LNCAP (cell line): Measurements from ENCODE around the gene PDZD8.

ENCODE experiments used
- CTCF ChIP-seq: fragments of 450-650 bp; IDR thresholded peaks from 2 replicates; pipeline ENCODE4 v1.5.1; 2017; ENCODE audit warnings: mild to moderate bottlenecking

The PDZD8 gene

GRCh38 chr10:117408436-117409384, 33.5 kb upstream of the PDZD8 start:
- TF ChIP-seq CTCF = no peak

GRCh38 chr10:117405730-117406129, 30.5 kb upstream of the PDZD8 start:
- TF ChIP-seq CTCF = no peak

- no peak for TF ChIP-seq CTCF
Measured at GRCh38 chr10:117400329-117400728, 25.1 kb upstream of the PDZD8 start.

- TF ChIP-seq CTCF = no peak
Measured at GRCh38 chr10:117399341-117400196, 24.3 kb upstream of the PDZD8 start.

- TF ChIP-seq CTCF = no peak
Measured at GRCh38 chr10:117398029-117398428, 22.8 kb upstream of the PDZD8 start.

GRCh38 chr10:117391436-117392205, 16.4 kb upstream of the PDZD8 start:
- no peak for TF ChIP-seq CTCF

- no peak for TF ChIP-seq CTCF
Measured at GRCh38 chr10:117390420-117390819, 15.2 kb upstream of the PDZD8 start.
